Keratinocyte (primary cell): ENCODE measurements around the gene CUEDC2. TPM values are rescaled to one million over a fixed set of nuclear protein-coding genes. Genes with fewer than 3 reads are reported as not detected.
A peak's percentile ranks its signal among the peaks of the same experiment; 100 is the strongest.

Experiments used
- DNase-seq: peaks from one replicate; pipeline ENCODE4 v3.0.0-alpha.2; 2011; ENCODE audit warnings: low read depth, missing footprints, low spot score
- FAIRE-seq: peaks from 2 replicates; lab custom pipeline; 2011; peaks lifted over from hg19 to GRCh38; lab: Jason Lieb, UNC
- H2AFZ ChIP-seq: 2 replicates; pipeline ENCODE4 v1.6.0; 2012; ENCODE audit warnings: low read length, control low read depth, inconsistent platforms; ENCODE audit not compliant: control insufficient read depth
- H3K27ac ChIP-seq: 2 replicates; pipeline ENCODE4 v1.5.1; 2011; ENCODE audit warnings: low read length; ENCODE audit not compliant: control insufficient read depth, insufficient read depth
- H3K27me3 ChIP-seq: 3 replicates; pipeline ENCODE4 v1.6.0; 2011; ENCODE audit warnings: low read length; ENCODE audit not compliant: control insufficient read depth, insufficient read depth; ENCODE audit errors: extremely low read depth
- H3K36me3 ChIP-seq, 2 experiments: 2 replicates in 1 of 2; 3 replicates in 1 of 2; pipeline ENCODE4 v1.5.1; 2011; ENCODE audit warnings: low read length in 2 of 2, mild to moderate bottlenecking in 1 of 2; ENCODE audit not compliant: control insufficient read depth in 2 of 2, insufficient read depth in 2 of 2; ENCODE audit errors: extremely low read depth in 1 of 2
- H3K4me1 ChIP-seq: 3 replicates; pipeline ENCODE4 v1.5.1; 2011; ENCODE audit warnings: low read length; ENCODE audit not compliant: control insufficient read depth, insufficient read depth; ENCODE audit errors: extremely low read depth
- H3K4me2 ChIP-seq: 3 replicates; pipeline ENCODE4 v1.6.0; 2011; ENCODE audit warnings: low read depth, low read length; ENCODE audit not compliant: control insufficient read depth, insufficient read depth; ENCODE audit errors: extremely low read depth
- H3K4me3 ChIP-seq, 3 experiments: fragments of 200-600 bp in 1 of 3; sonication (generic) in 1 of 3; 2 replicates in 2 of 3; 3 replicates in 1 of 3; pipeline ENCODE4 v1.5.1; 2011 to 2016; ENCODE audit warnings: low read length in 3 of 3, mild to moderate bottlenecking in 3 of 3, control low read depth in 2 of 3, inconsistent platforms in 1 of 3, low read depth in 1 of 3, mixed read lengths in 1 of 3, mixed run types in 1 of 3, moderate library complexity in 1 of 3; ENCODE audit not compliant: control insufficient read depth in 2 of 3, insufficient read depth in 2 of 3; ENCODE audit errors: extremely low read depth in 1 of 3
- H3K79me2 ChIP-seq: 2 replicates; pipeline ENCODE4 v1.6.0; 2012; ENCODE audit warnings: low read length; ENCODE audit not compliant: control insufficient read depth, insufficient read depth
- H3K9ac ChIP-seq: 3 replicates; pipeline ENCODE4 v1.6.0; 2011; ENCODE audit warnings: low read length; ENCODE audit not compliant: control insufficient read depth, insufficient read depth; ENCODE audit errors: extremely low read depth
- H3K9me1 ChIP-seq: 3 replicates; pipeline ENCODE4 v1.6.0; 2011; ENCODE audit warnings: low read length; ENCODE audit not compliant: control insufficient read depth, insufficient read depth; ENCODE audit errors: extremely low read depth
- H3K9me3 ChIP-seq: 2 replicates; pipeline ENCODE4 v1.5.1; 2012; ENCODE audit warnings: low read depth, low read length; ENCODE audit not compliant: control insufficient read depth
- H4K20me1 ChIP-seq: 3 replicates; pipeline ENCODE4 v1.6.0; 2011; ENCODE audit warnings: low read length; ENCODE audit not compliant: control insufficient read depth, insufficient read depth; ENCODE audit errors: extremely low read depth
- EZH2 ChIP-seq: IDR thresholded peaks from one replicate; pipeline ENCODE4 v1.6.1; 2012; ENCODE audit warnings: inconsistent platforms, mild to moderate bottlenecking, low read length, moderate library complexity
- dilution Hi-C: fragments of 300-500 bp; cut with MboI; formaldehyde crosslinking; loops from one replicate; pipeline ENCODE4 v1.7.0; 2020; ENCODE audit warnings: low sequenced_read_pairs; ENCODE audit not compliant: extremely low pct_ligation_motif_present
- polyA plus RNA-seq, 5 experiments: library from polyadenylated mRNA; depleted of rRNA in 3 of 5; stranded (reverse) in 3 of 5; stranded (forward) in 1 of 5; unstranded in 1 of 5; fragments of >200 nt; gene quantifications; 1 replicate in 1 of 5; 2 replicates in 3 of 5; 3 replicates in 1 of 5; pipeline versions ENCODE4 v1.2.1 to v1.2.3, GENCODE V29; 2011 to 2012; ENCODE audit warnings: missing spikeins in 2 of 5, low read depth in 1 of 5, low replicate concordance in 1 of 5
- TF ChIP-seq, protein P1 (sequence below), 3 experiments: IDR thresholded peaks in 1 of 3; conservative IDR thresholded peaks in 1 of 3; optimal IDR thresholded peaks in 1 of 3; 2 replicates in 2 of 3; 3 replicates in 1 of 3; pipeline versions ENCODE3 to v1.5.1; 2011; ENCODE audit warnings: low read length in 3 of 3, mild to moderate bottlenecking in 3 of 3, moderate library complexity in 2 of 3, control low read depth in 1 of 3, inconsistent platforms in 1 of 3; ENCODE audit not compliant: insufficient read depth in 2 of 3; ENCODE audit errors: extremely low read depth in 1 of 3

Gene CUEDC2
- polyA plus RNA-seq, 1 donor (not counting 4 experiments of a cell fraction or from before 2014, with no cell fraction given), result 46.6 TPM

DNA sequence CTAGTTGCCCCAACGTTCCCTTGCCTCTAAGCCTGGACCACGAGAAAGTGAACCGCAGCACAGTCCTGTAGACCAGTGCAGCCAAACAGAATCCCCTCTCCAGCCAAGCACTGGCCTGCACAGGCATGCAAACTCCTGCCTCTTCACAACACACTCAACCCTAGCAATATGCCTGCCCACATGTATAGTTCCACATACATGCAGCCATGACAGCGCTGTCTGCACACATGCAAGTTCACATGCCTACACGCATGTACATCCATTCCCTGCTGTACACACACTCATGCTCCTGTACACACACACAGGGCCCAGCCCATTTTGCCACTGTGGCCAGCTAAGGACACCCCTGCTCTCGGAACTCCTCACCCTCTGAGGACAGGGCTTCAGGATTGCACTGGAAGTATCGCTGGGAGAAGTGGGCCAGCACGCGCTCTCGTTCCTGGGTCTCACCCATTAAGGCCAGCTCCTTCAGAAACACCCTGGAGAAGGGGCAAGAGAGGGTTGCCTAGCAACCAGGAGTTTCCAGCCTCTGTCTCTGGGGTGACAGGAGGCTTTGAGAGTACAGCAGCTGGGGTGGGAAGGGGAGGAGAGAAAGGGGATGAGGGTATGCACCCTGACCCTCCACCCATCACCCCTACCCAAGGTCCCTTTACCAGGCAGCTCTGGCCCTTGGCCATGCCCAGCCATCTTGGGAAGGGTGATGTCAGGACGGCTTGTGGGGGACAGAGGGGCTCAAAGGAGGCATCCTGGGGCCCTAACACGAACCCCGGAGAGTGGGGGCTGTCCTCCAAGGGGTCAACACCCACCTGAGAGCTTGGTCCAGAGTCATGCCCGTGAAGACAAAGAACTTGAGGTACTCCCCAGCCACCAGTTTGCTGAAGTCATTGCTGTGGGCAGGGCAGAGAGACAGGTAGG, 20.8 kb downstream of the CUEDC2 start:
- H3K9me1 ChIP-seq, result no peaks in the 10 kb centered on the region
- TF ChIP-seq, protein P1, sequence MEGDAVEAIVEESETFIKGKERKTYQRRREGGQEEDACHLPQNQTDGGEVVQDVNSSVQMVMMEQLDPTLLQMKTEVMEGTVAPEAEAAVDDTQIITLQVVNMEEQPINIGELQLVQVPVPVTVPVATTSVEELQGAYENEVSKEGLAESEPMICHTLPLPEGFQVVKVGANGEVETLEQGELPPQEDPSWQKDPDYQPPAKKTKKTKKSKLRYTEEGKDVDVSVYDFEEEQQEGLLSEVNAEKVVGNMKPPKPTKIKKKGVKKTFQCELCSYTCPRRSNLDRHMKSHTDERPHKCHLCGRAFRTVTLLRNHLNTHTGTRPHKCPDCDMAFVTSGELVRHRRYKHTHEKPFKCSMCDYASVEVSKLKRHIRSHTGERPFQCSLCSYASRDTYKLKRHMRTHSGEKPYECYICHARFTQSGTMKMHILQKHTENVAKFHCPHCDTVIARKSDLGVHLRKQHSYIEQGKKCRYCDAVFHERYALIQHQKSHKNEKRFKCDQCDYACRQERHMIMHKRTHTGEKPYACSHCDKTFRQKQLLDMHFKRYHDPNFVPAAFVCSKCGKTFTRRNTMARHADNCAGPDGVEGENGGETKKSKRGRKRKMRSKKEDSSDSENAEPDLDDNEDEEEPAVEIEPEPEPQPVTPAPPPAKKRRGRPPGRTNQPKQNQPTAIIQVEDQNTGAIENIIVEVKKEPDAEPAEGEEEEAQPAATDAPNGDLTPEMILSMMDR (optimal IDR thresholded peaks at IDR 0.05 in 1 of 3, IDR thresholded peaks at IDR 0.05 in 1 of 3, conservative IDR thresholded peaks at IDR 0.05 in 1 of 3; ENCODE audit: extremely low read depth in 1 of 3, insufficient read depth in 2 of 3, low read length in 3 of 3), result no peak
- TF ChIP-seq EZH2, result no peak
- no peaks in the 10 kb centered on the region for H3K36me3 ChIP-seq

DNA sequence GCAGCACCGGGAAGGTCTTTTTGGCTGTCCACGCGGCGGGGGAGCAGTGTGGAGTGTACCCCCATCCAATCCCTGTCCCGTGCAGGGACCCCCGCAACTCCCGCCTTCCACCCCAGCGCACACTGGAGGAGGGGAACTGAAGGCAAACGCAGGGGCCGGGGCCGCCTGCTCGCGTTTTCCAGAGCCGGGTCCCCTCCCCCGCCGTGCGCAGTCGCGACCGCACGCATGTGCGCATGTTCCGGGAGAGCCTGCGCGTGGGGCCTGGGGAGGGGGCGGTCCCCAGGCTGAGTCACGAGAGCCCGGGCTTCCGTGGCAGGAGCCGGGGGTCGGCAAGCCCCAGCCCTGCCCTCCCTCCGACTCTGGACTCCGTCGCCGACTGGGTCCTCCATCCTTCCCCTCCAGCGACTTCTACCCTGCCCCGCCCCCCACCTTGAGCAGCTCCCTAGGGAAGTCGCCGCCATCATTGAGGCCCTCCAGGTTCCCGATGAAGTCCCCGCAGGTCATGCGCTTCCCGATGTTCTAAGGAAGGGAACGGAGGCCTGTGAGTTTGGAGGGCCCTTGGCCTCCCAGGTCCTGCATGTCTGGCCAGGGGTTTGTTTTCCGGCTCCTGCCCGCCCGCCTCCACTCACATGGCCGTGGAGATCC, 21.8 kb downstream of the CUEDC2 start:
- H3K9ac ChIP-seq, result no peak overlapping the region
- peaks cover 68% of the 10 kb centered on the region for H3K27me3 ChIP-seq
- H3K4me3 ChIP-seq, result peak overlapping the region; percentile 5 to 34 (median 26)

More for the DNA sequence above, 20.8 kb downstream of the CUEDC2 start:
- Histone ChIP-seq H3K27me3 (peaks cover 73% of the 10 kb centered on the region), H3K9ac (no peak overlapping the region), H3K79me2 (no peaks in the 10 kb centered on the region), H3K27ac (no peak overlapping the region), H2AFZ (no peak overlapping the region), H3K9me3 (no peaks in the 10 kb centered on the region), H3K4me3 (no peak overlapping the region), H3K4me1 (peaks cover 11% of the 10 kb centered on the region), H4K20me1 (no peaks in the 10 kb centered on the region), H3K4me2 (no peak overlapping the region)
- DNase-seq, result no peak
- dilution Hi-C loops, result no loop called here
- no peak for FAIRE-seq

More for the DNA sequence above, 21.8 kb downstream of the CUEDC2 start:
- Histone ChIP-seq H3K79me2 (no peaks in the 10 kb centered on the region), H3K27ac (no peak overlapping the region), H2AFZ (peak overlapping the region; percentile 12), H3K4me2 (peak overlapping the region; percentile 48), H4K20me1 (no peaks in the 10 kb centered on the region), H3K36me3 (no peaks in the 10 kb centered on the region), H3K9me1 (no peaks in the 10 kb centered on the region), H3K4me1 (peaks cover 11% of the 10 kb centered on the region), H3K9me3 (no peaks in the 10 kb centered on the region)
- TF ChIP-seq, protein P1 (optimal IDR thresholded peaks at IDR 0.05 in 1 of 3, IDR thresholded peaks at IDR 0.05 in 1 of 3, conservative IDR thresholded peaks at IDR 0.05 in 1 of 3; ENCODE audit: extremely low read depth in 1 of 3, insufficient read depth in 2 of 3, low read length in 3 of 3), result no peak
- peak; percentile 25 for TF ChIP-seq EZH2
- dilution Hi-C loops, result no loop called here
- FAIRE-seq, result no peak
- no peak for DNase-seq
